ENCODE data around the gene SNRNP70.

The SNRNP70 gene

DNA sequence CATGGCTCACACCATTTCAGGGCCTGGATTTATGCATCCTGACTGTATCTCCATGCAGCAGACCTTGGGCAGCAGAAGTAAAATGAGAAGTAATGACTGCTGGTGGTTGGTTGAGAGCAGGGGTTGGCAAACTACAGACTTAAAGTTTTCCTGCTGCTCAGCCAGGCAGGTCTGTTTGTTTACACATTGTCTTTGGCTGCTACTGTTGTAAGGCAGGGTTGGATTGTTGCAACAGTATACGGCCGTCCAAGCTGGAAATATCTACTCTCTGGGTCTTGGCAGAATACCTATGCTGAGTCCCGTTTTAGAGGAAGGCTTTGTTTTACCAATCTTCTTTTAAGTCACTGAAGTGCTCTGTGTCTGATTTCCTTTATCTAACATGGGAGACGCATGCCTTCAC, 13.5 kb downstream of the SNRNP70 start:
- no peak for DNase-seq (ENCODE audit: low read depth, low spot score)

- DNase-seq (ENCODE audit: low read depth, low spot score) = no peak
Observed at GRCh38 chr19:49101160-49101559, 15.9 kb downstream of the SNRNP70 start.

GRCh38 chr19:49102303-49102702, 17.1 kb downstream of the SNRNP70 start:
- no peak for DNase-seq (ENCODE audit: low read depth, low spot score)

DNA sequence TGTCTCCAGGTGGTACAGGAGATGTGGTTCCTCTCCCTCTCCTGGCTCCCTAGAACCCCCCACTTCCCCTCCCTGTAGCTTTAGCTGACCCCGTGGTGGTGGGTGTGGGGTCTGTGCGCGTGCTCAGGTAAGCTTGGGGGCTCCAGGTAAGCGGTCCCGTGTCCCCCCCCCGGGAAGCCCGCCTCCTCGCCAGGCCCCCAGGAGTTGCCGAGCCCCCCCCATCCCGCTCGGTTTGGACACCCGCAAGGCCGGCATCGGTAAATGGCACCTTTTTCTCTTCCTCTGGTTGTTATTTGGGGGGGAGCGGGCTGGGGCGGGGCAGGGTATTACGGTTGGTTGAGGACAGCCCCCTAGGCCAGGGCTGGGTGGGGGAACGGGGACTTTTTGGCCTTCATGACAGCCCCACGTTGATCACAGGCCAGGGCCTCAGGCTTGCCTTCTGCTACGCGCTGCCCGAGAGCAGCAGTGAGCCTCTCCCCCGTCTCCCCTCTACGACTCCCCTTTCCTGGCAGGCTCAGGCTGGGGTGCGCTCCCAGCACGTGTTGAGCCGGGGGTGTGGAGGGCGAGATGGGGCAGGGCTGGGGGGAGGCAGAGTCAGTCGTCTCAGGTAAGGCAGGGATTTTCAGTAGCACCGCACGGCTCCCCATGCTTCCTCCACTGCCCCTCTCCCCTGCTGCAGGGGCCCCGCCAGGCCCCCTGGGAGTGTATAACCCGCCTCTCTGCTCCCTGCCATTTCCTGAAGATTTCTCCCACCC, 18.3 kb downstream of the SNRNP70 start:
- DNase-seq (ENCODE audit: low read depth, low spot score) = no peak

- DNase-seq (ENCODE audit: low read depth, low spot score) = no peak
Observed at GRCh38 chr19:49104229-49104864, 19.1 kb downstream of the SNRNP70 start.

DNA sequence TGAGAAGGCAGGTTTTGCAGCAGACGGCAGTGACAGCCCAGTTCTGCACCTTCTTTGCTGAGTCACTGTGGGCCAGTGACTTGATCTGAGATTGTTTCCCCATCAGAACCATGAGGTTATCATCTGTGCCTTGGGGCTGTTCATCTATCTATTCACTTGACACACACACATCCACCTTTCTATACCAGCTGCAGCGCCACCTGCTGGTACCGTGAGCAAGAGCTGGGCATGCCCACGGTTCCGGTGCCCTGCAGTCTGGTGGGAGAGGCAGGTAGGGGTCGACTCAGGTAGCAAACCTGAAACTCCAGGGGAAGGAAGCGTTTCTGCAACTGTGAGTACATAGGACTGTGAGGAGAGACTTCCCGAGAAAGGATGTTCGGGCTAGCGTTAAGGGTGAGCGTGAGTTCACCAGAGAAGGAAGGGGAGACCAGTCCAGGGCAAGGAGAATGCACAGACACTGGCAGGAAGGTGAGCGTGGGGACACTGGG, 21.4 kb downstream of the SNRNP70 start:
- no peak for DNase-seq (ENCODE audit: low read depth, low spot score)

- DNase-seq (ENCODE audit: low read depth, low spot score) = no peak
Observed at GRCh38 chr19:49107625-49108459, 22.6 kb downstream of the SNRNP70 start.

DNA sequence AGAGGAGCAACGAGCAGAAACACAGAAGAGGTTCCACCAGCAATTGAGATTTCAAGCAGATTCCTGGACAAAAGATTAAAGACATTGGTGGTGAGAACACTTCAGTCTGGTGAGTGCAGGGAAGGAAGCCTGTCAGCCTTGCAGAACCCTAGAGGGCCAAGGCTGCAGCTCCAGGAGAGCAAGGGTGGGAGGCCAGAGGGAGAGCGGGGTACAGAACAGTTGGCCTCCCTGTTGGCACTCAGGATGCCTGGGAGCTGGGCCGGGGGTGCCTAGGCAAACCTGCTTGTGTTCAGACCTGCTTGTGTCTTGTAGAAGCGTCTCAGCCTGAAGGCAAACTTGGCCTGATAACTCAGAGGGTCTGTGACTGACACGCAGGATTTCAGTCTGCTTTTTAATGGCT, 23.8 kb downstream of the SNRNP70 start:
- DNase-seq (ENCODE audit: low read depth, low spot score) = no peak

DNA sequence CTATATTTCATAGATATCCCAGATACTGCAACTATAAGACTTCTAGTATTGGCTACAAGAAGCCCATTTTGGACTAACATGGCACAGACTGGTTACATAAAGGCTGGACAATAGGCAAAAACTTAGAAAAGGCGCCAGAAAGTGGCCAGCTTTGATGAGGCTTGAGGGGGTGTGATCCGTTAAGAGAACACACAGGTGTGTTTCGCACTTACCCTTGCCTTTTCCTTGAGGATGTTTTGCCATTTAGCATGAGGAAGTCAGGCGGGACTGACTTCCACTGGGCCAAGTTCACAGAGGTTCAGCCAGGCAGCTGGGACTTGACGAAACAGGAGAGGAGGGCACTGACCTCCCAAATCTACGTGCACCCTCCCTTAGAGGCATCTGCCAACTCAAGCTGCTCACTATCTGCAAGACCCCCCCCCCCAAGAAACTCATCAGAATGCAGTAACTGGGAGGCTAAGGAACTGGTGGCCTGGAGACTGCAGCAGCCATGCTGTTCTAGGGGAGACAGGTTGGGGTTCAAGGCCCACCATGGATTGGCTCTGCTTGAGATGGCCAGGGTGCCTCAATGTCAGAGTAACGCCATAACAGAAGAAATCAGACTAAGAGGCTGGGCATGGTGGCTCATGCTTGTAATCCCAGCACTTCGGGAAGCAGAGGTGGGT, 24.4 kb downstream of the SNRNP70 start:
- DNase-seq (ENCODE audit: low read depth, low spot score) = no peak

GRCh38 chr19:49110567-49110966, 25.3 kb downstream of the SNRNP70 start:
- no peak for DNase-seq (ENCODE audit: low read depth, low spot score)

DNA sequence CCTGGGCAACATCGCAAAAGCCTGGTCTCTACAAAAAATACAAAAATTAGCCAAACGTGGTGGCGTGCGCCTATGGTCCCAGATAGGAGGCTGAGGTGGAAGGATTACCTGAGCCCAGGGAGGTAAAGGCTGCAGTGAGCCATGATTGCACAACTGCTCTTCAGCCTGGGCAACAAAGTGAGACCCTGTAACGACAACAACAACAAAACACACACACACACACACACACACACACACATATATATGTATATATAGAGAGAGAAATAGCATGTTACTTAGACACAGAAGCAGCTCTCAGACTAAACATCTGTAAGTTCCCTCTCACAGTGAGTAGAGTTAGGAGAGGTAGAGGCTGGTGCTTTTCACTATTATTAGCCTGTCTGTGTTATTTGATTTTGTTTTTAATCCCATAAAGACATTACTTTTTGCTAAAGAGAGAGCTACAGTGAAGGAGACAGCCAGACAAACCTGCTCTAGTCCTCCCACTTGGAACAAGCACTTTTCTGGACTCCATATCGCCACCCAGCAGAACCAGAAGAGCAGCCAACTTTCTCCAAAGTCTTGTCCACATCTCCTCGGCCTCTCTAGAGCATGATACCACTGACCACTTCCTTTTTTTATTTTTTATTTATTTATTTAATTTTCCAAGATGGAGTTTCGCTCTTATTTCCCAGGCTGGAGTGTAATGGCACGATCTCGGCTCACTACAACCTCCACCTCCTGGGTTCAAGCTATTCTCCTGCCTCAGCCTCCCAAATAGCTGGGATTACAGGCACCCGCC, 26.2 kb downstream of the SNRNP70 start:
- no peak for DNase-seq (ENCODE audit: low read depth, low spot score)

DNA sequence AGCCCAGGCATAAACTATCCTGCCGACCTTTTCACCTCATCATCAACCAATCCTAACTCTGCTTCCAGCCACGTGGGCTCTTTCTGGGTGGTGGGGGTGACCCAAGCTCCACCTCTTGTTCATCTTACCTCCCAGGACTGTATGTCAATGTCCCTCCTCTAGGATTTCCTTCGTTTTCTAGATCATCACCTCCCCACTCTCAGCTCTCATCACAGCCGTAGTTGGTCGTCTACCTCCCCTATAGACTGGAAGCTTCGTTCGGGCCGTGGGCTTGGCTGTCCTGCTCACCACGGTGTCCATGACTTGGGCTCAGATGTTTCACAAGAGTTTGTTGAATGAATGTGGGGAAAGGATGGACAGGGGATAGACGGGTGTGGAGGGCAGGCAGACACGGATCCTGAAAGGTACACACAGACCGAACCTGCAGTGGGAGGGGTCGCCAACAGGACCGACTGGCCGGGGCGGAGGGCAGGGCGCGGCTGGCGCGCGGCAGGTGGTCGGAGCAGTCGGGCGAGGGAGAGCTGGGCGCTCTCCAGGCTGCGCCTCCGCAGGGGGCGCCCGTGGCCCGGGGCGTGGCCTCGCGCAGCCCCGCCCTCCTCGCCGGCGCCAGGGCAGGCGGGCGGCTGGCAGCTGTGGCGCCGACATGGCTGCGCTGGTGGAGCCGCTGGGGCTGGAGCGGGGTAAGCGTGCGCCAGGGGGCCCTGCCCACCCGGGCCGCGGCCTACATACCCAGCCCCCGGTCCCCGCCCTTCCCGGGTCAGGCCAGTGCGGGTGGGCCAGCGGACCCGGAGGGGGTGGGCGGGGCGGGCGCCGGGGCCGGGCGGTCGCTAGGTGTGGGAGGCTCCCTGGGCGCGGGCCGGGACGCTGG, 28.7 kb downstream of the SNRNP70 start, which contains the start of gene LIN7B:
Gene LIN7B, plus strand, starts transcription at position 609 of the 868 bp plus-strand sequence. Its CDS starts 35 bp downstream, at position 644.
- no peak for DNase-seq (ENCODE audit: low read depth, low spot score)

- DNase-seq (ENCODE audit: low read depth, low spot score) = no peak
Observed at GRCh38 chr19:49114630-49115363, 29.5 kb downstream of the SNRNP70 start.

DNA sequence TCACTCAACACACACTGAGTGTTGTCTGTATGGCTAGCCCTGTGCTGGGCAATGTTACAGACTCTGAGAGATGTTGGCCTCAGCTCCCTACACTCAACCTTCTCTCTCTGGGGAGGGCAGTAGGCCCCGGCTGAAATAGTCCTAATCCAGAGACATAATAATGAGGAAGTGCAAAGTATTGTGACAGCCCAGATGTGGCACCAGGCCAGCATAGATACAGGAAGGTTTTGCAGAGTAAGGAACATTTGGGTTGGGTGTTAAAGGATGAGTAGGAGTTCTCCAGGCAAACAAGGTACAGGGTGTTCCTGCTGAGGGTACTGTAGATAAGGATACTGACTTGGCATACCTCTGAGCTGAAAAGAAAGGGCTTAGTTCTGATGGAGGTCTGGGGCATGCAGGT, 31.3 kb downstream of the SNRNP70 start:
- DNase-seq (ENCODE audit: low read depth, low spot score) = no peak

DNA sequence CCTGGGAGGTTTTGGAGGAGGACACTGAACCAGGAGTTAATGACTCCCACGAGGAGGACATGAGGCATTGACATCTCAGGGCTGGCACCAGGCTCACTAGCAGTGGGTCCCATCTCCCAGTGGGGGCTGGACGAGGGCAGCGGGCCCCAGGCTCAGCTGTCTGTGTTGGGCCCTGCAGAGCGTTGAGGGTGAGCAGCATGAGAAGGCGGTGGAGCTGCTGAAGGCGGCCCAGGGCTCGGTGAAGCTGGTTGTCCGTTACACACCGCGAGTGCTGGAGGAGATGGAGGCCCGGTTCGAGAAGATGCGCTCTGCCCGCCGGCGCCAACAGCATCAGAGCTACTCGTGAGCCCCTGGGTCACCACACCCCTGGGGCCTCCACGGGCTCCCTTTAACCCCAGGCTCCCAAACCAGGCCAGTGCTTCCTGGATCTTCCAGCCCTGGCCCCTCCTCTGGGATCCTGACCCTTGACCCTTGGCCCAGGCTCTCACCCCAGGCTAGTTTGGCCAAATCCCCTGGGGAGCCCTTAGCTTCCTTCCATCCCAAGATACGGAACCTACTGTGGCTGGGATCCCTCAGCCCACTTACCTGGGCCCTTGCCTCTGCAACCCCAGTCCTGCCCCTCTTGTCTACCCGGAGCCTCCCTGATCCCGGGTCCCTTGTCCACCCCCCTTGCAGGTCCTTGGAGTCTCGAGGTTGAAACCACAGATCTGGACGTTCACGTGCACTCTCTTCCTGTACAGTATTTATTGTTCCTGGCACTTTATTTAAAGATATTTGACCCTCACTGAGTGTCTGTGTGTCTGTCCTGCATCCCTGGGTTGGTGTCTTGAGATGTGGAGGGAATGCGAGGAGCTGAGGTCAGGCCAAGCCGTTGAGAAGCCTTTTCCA, 32.7 kb downstream of the SNRNP70 start:
- no peak for DNase-seq (ENCODE audit: low read depth, low spot score)

DNA sequence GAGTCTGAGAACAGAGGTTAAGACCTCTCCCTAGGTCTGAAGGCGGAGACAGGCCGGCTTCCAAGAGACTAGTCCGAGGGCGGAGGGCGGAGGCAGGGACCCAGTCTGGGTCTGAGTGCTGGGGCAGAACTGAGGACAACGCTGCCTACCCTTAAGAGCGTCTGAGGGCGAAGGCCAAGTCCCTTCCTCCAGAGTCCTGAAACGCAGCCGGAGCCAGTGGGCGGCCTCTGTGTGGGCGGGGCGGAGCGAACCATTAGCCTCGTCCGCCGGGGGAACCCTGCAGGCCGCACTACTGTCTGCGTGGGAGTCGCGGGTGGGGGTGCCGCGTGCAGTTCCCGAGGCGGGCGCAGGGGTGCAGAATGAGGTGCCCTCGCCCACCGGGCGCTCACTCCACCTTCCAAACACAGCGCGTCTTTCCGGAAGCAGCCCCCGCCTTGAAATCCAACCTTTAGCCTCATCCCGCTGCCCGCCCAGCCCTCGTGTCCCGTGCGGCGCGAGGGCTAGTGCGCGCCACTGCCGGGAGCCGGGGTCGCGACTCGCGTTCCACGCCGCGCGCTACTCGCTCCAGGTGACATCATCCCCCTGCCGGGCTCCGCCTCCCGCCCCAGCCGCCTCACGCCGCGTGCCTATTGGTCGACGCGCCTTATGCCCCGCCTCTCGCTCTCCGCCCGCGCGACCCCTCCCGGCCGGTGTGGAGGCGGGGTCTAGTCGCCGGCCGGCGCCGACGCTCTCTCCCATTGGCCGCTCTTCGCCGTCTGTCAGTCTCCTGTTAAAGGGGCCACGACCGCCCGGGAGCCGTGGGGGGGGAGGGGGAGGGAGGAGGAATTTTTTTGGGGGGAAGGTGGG, 33.5 kb downstream of the SNRNP70 start, which contains the start of gene C19orf73:
Gene C19orf73, minus strand, starts transcription at position 579 of the 846 bp plus-strand sequence. Its CDS starts 121 bp downstream, at position 458.
- DNase-seq (ENCODE audit: low read depth, low spot score) = peak; percentile 81

All from brain pericyte (primary cell).